K562 (cell line): ENCODE measurements around the gene TIAM1.

Experiments used
- CHD2 ChIP-seq: IDR thresholded peaks from 2 replicates; pipeline ENCODE4 v1.6.1; 2011; ENCODE audit warnings: low read depth, low read length
- DIDO1 ChIP-seq: fragments of 450-650 bp; IDR thresholded peaks from 2 replicates; pipeline ENCODE4 v1.6.1; 2016; ENCODE audit warnings: low read depth, missing biosample characterization, missing genetic modification characterization
- MTF1 ChIP-seq: fragments of 250-450 bp; sonication (Bioruptor Pico); IDR thresholded peaks from 2 replicates; pipeline ENCODE4 v1.9.0; 2021; ENCODE audit warnings: moderate library complexity, mild to moderate bottlenecking, inconsistent platforms, borderline replicate concordance
- POLR2A ChIP-seq: fragments of 450-650 bp; conservative IDR thresholded peaks from 2 replicates; pipeline ENCODE4 v1.6.1; 2016
- RFX1 ChIP-seq: fragments of 450-650 bp; IDR thresholded peaks from 2 replicates; pipeline ENCODE4 v1.6.1; 2016; ENCODE audit warnings: mild to moderate bottlenecking, moderate library complexity
- RFX5 ChIP-seq: IDR thresholded peaks from 2 replicates; pipeline ENCODE4 v1.6.1; 2011; ENCODE audit warnings: low read depth, mild to moderate bottlenecking, improper control_type of control experiment, low read length
- ZNF778 ChIP-seq: fragments of 450-650 bp; formaldehyde crosslinking; IDR thresholded peaks from 2 replicates; pipeline ENCODE4 v1.4.0; 2020; ENCODE audit warnings: mild to moderate bottlenecking, moderate library complexity
- TF ChIP-seq, protein P1 (sequence below), 3 experiments: IDR thresholded peaks in 2 of 3; conservative IDR thresholded peaks in 1 of 3; 2 replicates each; pipeline ENCODE4 v1.5.1; 2011 to 2012; ENCODE audit warnings: low read length in 3 of 3, mild to moderate bottlenecking in 3 of 3, control low read depth in 2 of 3, improper control_type of control experiment in 1 of 3, inconsistent platforms in 1 of 3, low read depth in 1 of 3, mixed read lengths in 1 of 3, moderate library complexity in 1 of 3; ENCODE audit not compliant: insufficient read depth in 2 of 3
- TF ChIP-seq, protein P2 (sequence below): sonication (generic); IDR thresholded peaks from 2 replicates; pipeline ENCODE4 v1.6.1; 2016

- TF ChIP-seq POLR2A = no peak
- no peak for TF ChIP-seq ZNF778 (CRISPR knock-in tag)
- TF ChIP-seq RFX5 = no peak
- TF ChIP-seq MTF1 (CRISPR knock-in tag) = no peak
- TF ChIP-seq, protein P1, sequence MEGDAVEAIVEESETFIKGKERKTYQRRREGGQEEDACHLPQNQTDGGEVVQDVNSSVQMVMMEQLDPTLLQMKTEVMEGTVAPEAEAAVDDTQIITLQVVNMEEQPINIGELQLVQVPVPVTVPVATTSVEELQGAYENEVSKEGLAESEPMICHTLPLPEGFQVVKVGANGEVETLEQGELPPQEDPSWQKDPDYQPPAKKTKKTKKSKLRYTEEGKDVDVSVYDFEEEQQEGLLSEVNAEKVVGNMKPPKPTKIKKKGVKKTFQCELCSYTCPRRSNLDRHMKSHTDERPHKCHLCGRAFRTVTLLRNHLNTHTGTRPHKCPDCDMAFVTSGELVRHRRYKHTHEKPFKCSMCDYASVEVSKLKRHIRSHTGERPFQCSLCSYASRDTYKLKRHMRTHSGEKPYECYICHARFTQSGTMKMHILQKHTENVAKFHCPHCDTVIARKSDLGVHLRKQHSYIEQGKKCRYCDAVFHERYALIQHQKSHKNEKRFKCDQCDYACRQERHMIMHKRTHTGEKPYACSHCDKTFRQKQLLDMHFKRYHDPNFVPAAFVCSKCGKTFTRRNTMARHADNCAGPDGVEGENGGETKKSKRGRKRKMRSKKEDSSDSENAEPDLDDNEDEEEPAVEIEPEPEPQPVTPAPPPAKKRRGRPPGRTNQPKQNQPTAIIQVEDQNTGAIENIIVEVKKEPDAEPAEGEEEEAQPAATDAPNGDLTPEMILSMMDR (IDR thresholded peaks at IDR 0.05 in 2 of 3, conservative IDR thresholded peaks at IDR 0.05 in 1 of 3; ENCODE audit: insufficient read depth in 2 of 3, low read depth in 1 of 3, low read length in 3 of 3) = no peak
- no peak for TF ChIP-seq CHD2
- TF ChIP-seq RFX1 = no peak
- TF ChIP-seq, protein P2, sequence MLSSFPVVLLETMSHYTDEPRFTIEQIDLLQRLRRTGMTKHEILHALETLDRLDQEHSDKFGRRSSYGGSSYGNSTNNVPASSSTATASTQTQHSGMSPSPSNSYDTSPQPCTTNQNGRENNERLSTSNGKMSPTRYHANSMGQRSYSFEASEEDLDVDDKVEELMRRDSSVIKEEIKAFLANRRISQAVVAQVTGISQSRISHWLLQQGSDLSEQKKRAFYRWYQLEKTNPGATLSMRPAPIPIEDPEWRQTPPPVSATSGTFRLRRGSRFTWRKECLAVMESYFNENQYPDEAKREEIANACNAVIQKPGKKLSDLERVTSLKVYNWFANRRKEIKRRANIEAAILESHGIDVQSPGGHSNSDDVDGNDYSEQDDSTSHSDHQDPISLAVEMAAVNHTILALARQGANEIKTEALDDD = no peak
- TF ChIP-seq DIDO1 (tag) = no peak
Measured at GRCh38 chr21:31279986-31280385, 64.1 kb downstream of the TIAM1 start.
